ENCODE measurements around the gene TUFT1. TPM values are rescaled to one million over a fixed set of nuclear protein-coding genes. Genes with fewer than 3 reads are reported as not detected.

Gene TUFT1
- total and polyA plus RNA-seq, 2 of the 13 experiments (the other 11 are each of a cell fraction or from before 2014, with no cell fraction given) = 6.4 to 7.3 TPM

GRCh38 chr1:151590961-151591360 is 50.9 kb downstream of the TUFT1 start:
- peaks cover 33% of the 10 kb centered on the region for H3K4me1 ChIP-seq (ENCODE audit: insufficient read depth, low read length)
- no peak overlapping the region for H3K4me3 ChIP-seq (replicated peaks in 1 of 3; ENCODE audit: insufficient read depth in 1 of 3, low read depth in 2 of 3, low read length in 3 of 3)
- CTCF ChIA-PET (ENCODE audit: low intra/inter-chr PET ratio, low total read pairs) = no interaction called here
- in situ Hi-C loops (cut with HindIII; ENCODE audit: extremely low pct_ligation_motif_present, low pct_unique_long_range_greater_than_20kb) (loop anchor here (10.0 kb wide), 2 partner anchors 144 to 244 kb away; partner anchors contain the start of genes C2CD4D and RORC), intact Hi-C loops (cut with micrococcal nuclease; ENCODE audit: unreplicated experiment) (loop anchor here (10.0 kb wide), 2 partner anchors 104 to 146 kb away; no protein-coding TSS in a partner anchor)
- no peak overlapping the region for H3K27ac ChIP-seq (ENCODE audit: extremely low read length, insufficient read depth, low read length)
- POLR2A ChIA-PET = no interaction called here
- DNase-seq (ENCODE audit: low spot score) (no peak), ATAC-seq (no peak), FAIRE-seq (no peak)
- TF ChIP-seq ZNF570 (CRISPR knock-in tag; IDR thresholded peaks at IDR 0.05; ENCODE audit: borderline replicate concordance) (peak; percentile 94; the same call in 1 of the 2 replicates), CSRNP1 (CRISPR knock-in tag; IDR thresholded peaks at IDR 0.05) (no peak), ZNF326 (CRISPR knock-in tag; IDR thresholded peaks at IDR 0.05; ENCODE audit: borderline replicate concordance) (no peak), KDM5A (IDR thresholded peaks at IDR 0.05; ENCODE audit: borderline replicate concordance, low read length) (no peak), ZMYM2 (CRISPR knock-in tag; IDR thresholded peaks at IDR 0.05) (no peak), SNAI1 (CRISPR knock-in tag; IDR thresholded peaks at IDR 0.05; ENCODE audit: borderline replicate concordance) (no peak), ZNF556 (CRISPR knock-in tag; IDR thresholded peaks at IDR 0.05; ENCODE audit: borderline replicate concordance) (no peak), ZNF850 (CRISPR knock-in tag; conservative IDR thresholded peaks at IDR 0.05) (no peak)
- no peak overlapping the region for H3K9ac ChIP-seq (ENCODE audit: insufficient read depth, low read depth, low read length)
- H3K4me2 ChIP-seq (ENCODE audit: low read depth, low read length) = no peak overlapping the region
- H4K20me1 ChIP-seq (ENCODE audit: insufficient read depth, low read length) = no peaks in the 10 kb centered on the region
- no TSS peak for BruUV-seq (replicated peaks)
- no peaks in the 10 kb centered on the region for H3K9me3 ChIP-seq (ENCODE audit: low read length)
- H2AFZ ChIP-seq (ENCODE audit: low read length) = no peak overlapping the region
- no peaks in the 10 kb centered on the region for H3K36me3 ChIP-seq (replicated peaks in 1 of 2; ENCODE audit: control insufficient read depth in 1 of 2, insufficient read depth in 2 of 2, low read length in 2 of 2)
- 0 out of 5 replicates have a peak, but pooled peaks cover 0 to 3% of the 10 kb centered on the region in 2 experiments for H3K27me3 ChIP-seq (ENCODE audit: control insufficient read depth in 1 of 2, insufficient read depth in 2 of 2, low read length in 2 of 2)
- 44% methylated on average over 3 of the region's 3 CpGs for WGBS (ENCODE audit: low lambda C conversion rate)
- no peaks in the 10 kb centered on the region for H3K79me2 ChIP-seq (ENCODE audit: insufficient read depth, low read length)
